AG04450 (cell line): Measurements from ENCODE around the gene KCNK17. TPM values are rescaled to one million over a fixed set of nuclear protein-coding genes. Genes with fewer than 3 reads are reported as not detected.

Source experiments
- CTCF ChIA-PET: fragments of 300-600, 350-600 bp; formaldehyde crosslinking; extraction: SDS; loops from one replicate; lab custom pipeline; 2022; ENCODE audit warnings: antibody characterized with exemption, inconsistent platforms; lab: Charles Lee
- POLR2A ChIA-PET: fragments of 350-600 bp; formaldehyde crosslinking; extraction: SDS; loops from one replicate; lab custom pipeline; 2021; ENCODE audit warnings: antibody characterized with exemption, inconsistent platforms; lab: Yijun Ruan, JAX
- DNase-seq: peaks from one replicate; pipeline ENCODE4 v3.0.0-alpha.2; 2011; ENCODE audit warnings: low read depth, low spot score
- H3K27ac ChIP-seq: one replicate; pipeline ENCODE4 v1.5.1; 2012; ENCODE audit warnings: low read depth, low read length, control low read depth
- H3K27me3 ChIP-seq: one replicate; pipeline ENCODE4 v1.6.0; 2012; ENCODE audit warnings: low read length; ENCODE audit not compliant: control insufficient read depth, insufficient read depth
- H3K4me3 ChIP-seq: 2 replicates; pipeline ENCODE4 v1.5.1; 2011; ENCODE audit warnings: mild to moderate bottlenecking, low read depth, low read length, control low read depth
- H3K9me3 ChIP-seq: 2 replicates; pipeline ENCODE4 v1.5.1; 2012; ENCODE audit warnings: low read length; ENCODE audit not compliant: control insufficient read depth, insufficient read depth
- CTCF ChIP-seq: IDR thresholded peaks from 2 replicates; pipeline ENCODE4 v1.5.1; 2011; ENCODE audit warnings: low read depth, low read length, control low read depth, inconsistent platforms
- polyA plus RNA-seq: library from polyadenylated mRNA; depleted of rRNA; stranded (reverse); fragments of >200 nt; gene quantifications from 2 replicates; pipeline ENCODE4 v1.2.3, GENCODE V29; 2011

KCNK17 gene
- polyA plus RNA-seq, 1 experiment, result not detected

GRCh38 chr6:39342692-39343395 is 28.6 kb upstream of the KCNK17 start:
- ChIA-PET POLR2A (no interaction called here), CTCF (no interaction called here)
- no peak for DNase-seq
- Histone ChIP-seq H3K27me3 (no peaks in the 10 kb centered on the region), H3K4me3 (no peak overlapping the region), H3K9me3 (no peaks in the 10 kb centered on the region), H3K27ac (no peak overlapping the region)
- no peak for TF ChIP-seq CTCF

- no peak for TF ChIP-seq CTCF
- H3K9me3 ChIP-seq, result no peaks in the 10 kb centered on the region
- no peaks in the 10 kb centered on the region for H3K27me3 ChIP-seq
- H3K4me3 ChIP-seq, result no peak overlapping the region
- no peak for DNase-seq
- H3K27ac ChIP-seq, result no peak overlapping the region
- ChIA-PET CTCF (no interaction called here), POLR2A (no interaction called here)
Observed at GRCh38 chr6:39341937-39342336, 27.7 kb upstream of the KCNK17 start.

- Histone ChIP-seq H3K27me3 (no peaks in the 10 kb centered on the region), H3K27ac (no peak overlapping the region), H3K4me3 (no peak overlapping the region), H3K9me3 (no peaks in the 10 kb centered on the region)
- CTCF ChIA-PET, result no interaction called here
- no peak for DNase-seq
- POLR2A ChIA-PET, result no interaction called here
- TF ChIP-seq CTCF, result no peak
Observed at GRCh38 chr6:39341352-39341751, 27.1 kb upstream of the KCNK17 start.

- DNase-seq, result no peak
- no peaks in the 10 kb centered on the region for H3K9me3 ChIP-seq
- CTCF ChIA-PET, result interaction anchor here (0.5 to 1.9 kb wide), 3 partner anchors 9 to 37 kb away, joined by 3 to 7 read pairs (median 3); no protein-coding TSS in a partner anchor
- POLR2A ChIA-PET, result no interaction called here
- no peak overlapping the region for H3K27ac ChIP-seq
- no peaks in the 10 kb centered on the region for H3K27me3 ChIP-seq
- no peak overlapping the region for H3K4me3 ChIP-seq
- no peak for TF ChIP-seq CTCF
Observed at GRCh38 chr6:39339868-39340550, 25.8 kb upstream of the KCNK17 start.
